Measurements from ENCODE around the gene ZNF701.
"Not testable (repeated sequence)": the region's sequence is repeated elsewhere in the genome, so short reads cannot be mapped to it uniquely, and the experiment has no call there.

The ZNF701 gene

GRCh38 chr19:52570000-52570861, at the start of gene ZNF701:
Gene ZNF701 (plus strand): TSS chr19:52570287. CDS start chr19:52574148, 3,861 bp downstream.
- DNase-seq (ENCODE audit: low read depth in 2 of 2, low spot score in 1 of 2), result peak; percentile 88 to 94

GRCh38 chr19:52522551-52522950, 47.5 kb upstream of the ZNF701 start:
- DNase-seq (ENCODE audit: low read depth in 2 of 2, low spot score in 1 of 2), result no peak

- DNase-seq (ENCODE audit: low read depth in 2 of 2, low spot score in 1 of 2), result no peak
Observed at GRCh38 chr19:52524086-52524485, 46.0 kb upstream of the ZNF701 start.

GRCh38 chr19:52527134-52527955, 42.7 kb upstream of the ZNF701 start, which contains the start of gene ZNF808:
Gene ZNF808 (plus strand): TSS chr19:52527668. CDS start chr19:52543285, 15,617 bp downstream.
- DNase-seq (ENCODE audit: low read depth in 2 of 2, low spot score in 1 of 2), result peak; percentile 96

GRCh38 chr19:52527956-52528351, 42.1 kb upstream of the ZNF701 start:
- DNase-seq (ENCODE audit: low read depth in 2 of 2, low spot score in 1 of 2), result no peak

- no peak for DNase-seq (ENCODE audit: low read depth in 2 of 2, low spot score in 1 of 2)
Observed at GRCh38 chr19:52532480-52532879, 37.6 kb upstream of the ZNF701 start.

- DNase-seq (ENCODE audit: low read depth in 2 of 2, low spot score in 1 of 2), result no peak
Observed at GRCh38 chr19:52533901-52534300, 36.2 kb upstream of the ZNF701 start.

GRCh38 chr19:52535385-52535770, 34.7 kb upstream of the ZNF701 start:
- DNase-seq (ENCODE audit: low read depth in 2 of 2, low spot score in 1 of 2), result not testable (repeated sequence)

GRCh38 chr19:52535771-52536447, 34.2 kb upstream of the ZNF701 start:
- DNase-seq (ENCODE audit: low read depth in 2 of 2, low spot score in 1 of 2), result peak; percentile 81 to 86

GRCh38 chr19:52536448-52536800, 33.7 kb upstream of the ZNF701 start:
- peak in 1 of 2 donors; percentile 3 for DNase-seq (ENCODE audit: low read depth in 2 of 2, low spot score in 1 of 2)

- not testable (repeated sequence) for DNase-seq (ENCODE audit: low read depth in 2 of 2, low spot score in 1 of 2)
Observed at GRCh38 chr19:52538815-52539214, 31.3 kb upstream of the ZNF701 start.

- DNase-seq (ENCODE audit: low read depth in 2 of 2, low spot score in 1 of 2), result not testable (repeated sequence)
Observed at GRCh38 chr19:52541176-52541575, 28.9 kb upstream of the ZNF701 start.

GRCh38 chr19:52541608-52542007, 28.5 kb upstream of the ZNF701 start:
- no peak for DNase-seq (ENCODE audit: low read depth in 2 of 2, low spot score in 1 of 2)

- not testable (repeated sequence) for DNase-seq (ENCODE audit: low read depth in 2 of 2, low spot score in 1 of 2)
Observed at GRCh38 chr19:52542541-52542940, 27.5 kb upstream of the ZNF701 start.

GRCh38 chr19:52542984-52543664, 27.0 kb upstream of the ZNF701 start:
- no peak for DNase-seq (ENCODE audit: low read depth in 2 of 2, low spot score in 1 of 2)

- DNase-seq (ENCODE audit: low read depth in 2 of 2, low spot score in 1 of 2), result no peak
Observed at GRCh38 chr19:52554216-52554971, 15.7 kb upstream of the ZNF701 start.

- no peak for DNase-seq (ENCODE audit: low read depth in 2 of 2, low spot score in 1 of 2)
Observed at GRCh38 chr19:52557231-52557995, 12.7 kb upstream of the ZNF701 start.

- DNase-seq (ENCODE audit: low read depth in 2 of 2, low spot score in 1 of 2), result not testable (repeated sequence)
Observed at GRCh38 chr19:52558732-52559445, 11.2 kb upstream of the ZNF701 start.

GRCh38 chr19:52561611-52562010, 8.5 kb upstream of the ZNF701 start:
- DNase-seq (ENCODE audit: low read depth in 2 of 2, low spot score in 1 of 2), result not testable (repeated sequence)
